Measurements from ENCODE around the gene KCNK6.

Gene KCNK6

GRCh38 chr19:38373907-38374331 lies 54.3 kb downstream of the KCNK6 start:
- H3K9me3 Mint-ChIP-seq, result no peaks in the 10 kb centered on the region
- peak overlapping the region; percentile 99 for H3K4me3 Mint-ChIP-seq
- H3K36me3 Mint-ChIP-seq, result peaks cover 17% of the 10 kb centered on the region
- CTCF ChIA-PET, result interaction anchor here (0.7 to 2.8 kb wide), 11 partner anchors 11 to 556 kb away, joined by 3 to 16 read pairs (median 3); partner anchors contain the start of genes CATSPERG, FAM98C and SARS2
- H3K27ac Mint-ChIP-seq, result peak overlapping the region; percentile 96
- H3K27me3 Mint-ChIP-seq, result peaks cover 23% of the 10 kb centered on the region
- peaks cover 27% of the 10 kb centered on the region for H3K4me1 Mint-ChIP-seq
- DNase-seq, result no peak

GRCh38 chr19:38374332-38375097 lies 54.9 kb downstream of the KCNK6 start, which contains the start of gene PSMD8:
Gene PSMD8, plus strand, starts transcription at chr19:38374571. Its CDS starts 31 bp downstream, at chr19:38374602.
- Mint-ChIP-seq H3K36me3 (peaks cover 23% of the 10 kb centered on the region), H3K4me1 (peaks cover 27% of the 10 kb centered on the region), H3K9me3 (no peaks in the 10 kb centered on the region), H3K27me3 (peaks cover 23% of the 10 kb centered on the region), H3K27ac (peak within 1 kb of the TSS; percentile 96), H3K4me3 (peak within 1 kb of the TSS; percentile 99)
- CTCF ChIA-PET, result interaction anchor here (0.7 to 2.8 kb wide), 12 partner anchors 11 to 556 kb away, joined by 3 to 16 read pairs (median 4); partner anchors contain the start of genes CATSPERG, FAM98C and SARS2
- DNase-seq, result peak; percentile 99

GRCh38 chr19:38375098-38375493 lies 55.5 kb downstream of the KCNK6 start:
- CTCF ChIA-PET, result interaction anchor here (1.1 to 2.8 kb wide), 6 partner anchors 10 to 39 kb away, joined by 3 to 16 read pairs (median 4); partner anchors contain the start of genes CATSPERG and FAM98C
- peak overlapping the region; percentile 99 for H3K4me3 Mint-ChIP-seq
- no peak for DNase-seq
- peaks cover 27% of the 10 kb centered on the region for H3K4me1 Mint-ChIP-seq
- peaks cover 20% of the 10 kb centered on the region for H3K27me3 Mint-ChIP-seq
- peaks cover 25% of the 10 kb centered on the region for H3K36me3 Mint-ChIP-seq
- peak overlapping the region; percentile 96 for H3K27ac Mint-ChIP-seq
- H3K9me3 Mint-ChIP-seq, result no peaks in the 10 kb centered on the region

GRCh38 chr19:38375748-38376147 lies 56.1 kb downstream of the KCNK6 start:
- Mint-ChIP-seq H3K4me1 (peaks cover 27% of the 10 kb centered on the region), H3K4me3 (peak overlapping the region; percentile 99), H3K36me3 (peaks cover 25% of the 10 kb centered on the region), H3K9me3 (no peaks in the 10 kb centered on the region), H3K27ac (peak overlapping the region; percentile 96), H3K27me3 (peaks cover 13% of the 10 kb centered on the region)
- CTCF ChIA-PET, result interaction anchor here (0.5 to 2.8 kb wide), 2 partner anchors 40 to 455 kb away, joined by 3 to 16 read pairs; partner anchors contain the start of gene CATSPERG
- no peak for DNase-seq

GRCh38 chr19:38376576-38376975 lies 56.9 kb downstream of the KCNK6 start:
- Mint-ChIP-seq H3K4me1 (peaks cover 27% of the 10 kb centered on the region), H3K36me3 (peaks cover 30% of the 10 kb centered on the region), H3K27ac (peak overlapping the region; percentile 63), H3K4me3 (peak overlapping the region; percentile 99), H3K9me3 (no peaks in the 10 kb centered on the region), H3K27me3 (peaks cover 10% of the 10 kb centered on the region)
- CTCF ChIA-PET, result no interaction called here
- DNase-seq, result no peak

- H3K4me3 Mint-ChIP-seq, result peak overlapping the region; percentile 99
- CTCF ChIA-PET, result interaction anchor here (1.2 kb wide), 1 partner anchor 26 kb away, joined by 6 read pairs; the partner anchor contains the start of gene FAM98C
- peaks cover 35% of the 10 kb centered on the region for H3K36me3 Mint-ChIP-seq
- H3K9me3 Mint-ChIP-seq, result no peaks in the 10 kb centered on the region
- H3K27ac Mint-ChIP-seq, result peak overlapping the region; percentile 63
- no peak for DNase-seq
- H3K4me1 Mint-ChIP-seq, result peaks cover 27% of the 10 kb centered on the region
- peaks cover 6% of the 10 kb centered on the region for H3K27me3 Mint-ChIP-seq
Measured at GRCh38 chr19:38377052-38377451, 57.4 kb downstream of the KCNK6 start.

GRCh38 chr19:38378866-38379265 lies 59.2 kb downstream of the KCNK6 start:
- DNase-seq, result no peak
- Mint-ChIP-seq H3K4me1 (peaks cover 27% of the 10 kb centered on the region), H3K36me3 (peaks cover 48% of the 10 kb centered on the region), H3K27me3 (no peaks in the 10 kb centered on the region), H3K4me3 (no peak overlapping the region), H3K9me3 (no peaks in the 10 kb centered on the region), H3K27ac (no peak overlapping the region)
- CTCF ChIA-PET, result no interaction called here

GRCh38 chr19:38381138-38381537 lies 61.5 kb downstream of the KCNK6 start:
- Mint-ChIP-seq H3K36me3 (peaks cover 49% of the 10 kb centered on the region), H3K9me3 (no peaks in the 10 kb centered on the region), H3K27me3 (peaks cover 21% of the 10 kb centered on the region), H3K4me3 (no peak overlapping the region), H3K4me1 (peaks cover 10% of the 10 kb centered on the region), H3K27ac (no peak overlapping the region)
- CTCF ChIA-PET, result no interaction called here
- no peak for DNase-seq

Data from activated naive CD4-positive, alpha-beta T cell treated with anti-CD3 and anti-CD28 coated beads, Interleukin-2, amount 10 ng/mL, durations not matched to agents 7 days and 5 days (primary cell).